A549 treated with AZD9567 at 1 μM for 4 hours (cell line): ENCODE results near the gene MROH8. TPM values are rescaled to one million over a fixed set of nuclear protein-coding genes. Genes with fewer than 3 reads are reported as not detected.

Experiments used
- total RNA-seq: library from RNA; stranded (reverse); fragments of 200-300 nt; extraction: Qiagen RNA extraction; gene quantifications from 5 replicates; pipeline ENCODE4 v1.2.3, GENCODE V29; 2022; ENCODE audit not compliant: insufficient read depth

The MROH8 gene
- 0.70 to 3.9 TPM (median 1.1 TPM) in 5 replicates for total RNA-seq

DNA sequence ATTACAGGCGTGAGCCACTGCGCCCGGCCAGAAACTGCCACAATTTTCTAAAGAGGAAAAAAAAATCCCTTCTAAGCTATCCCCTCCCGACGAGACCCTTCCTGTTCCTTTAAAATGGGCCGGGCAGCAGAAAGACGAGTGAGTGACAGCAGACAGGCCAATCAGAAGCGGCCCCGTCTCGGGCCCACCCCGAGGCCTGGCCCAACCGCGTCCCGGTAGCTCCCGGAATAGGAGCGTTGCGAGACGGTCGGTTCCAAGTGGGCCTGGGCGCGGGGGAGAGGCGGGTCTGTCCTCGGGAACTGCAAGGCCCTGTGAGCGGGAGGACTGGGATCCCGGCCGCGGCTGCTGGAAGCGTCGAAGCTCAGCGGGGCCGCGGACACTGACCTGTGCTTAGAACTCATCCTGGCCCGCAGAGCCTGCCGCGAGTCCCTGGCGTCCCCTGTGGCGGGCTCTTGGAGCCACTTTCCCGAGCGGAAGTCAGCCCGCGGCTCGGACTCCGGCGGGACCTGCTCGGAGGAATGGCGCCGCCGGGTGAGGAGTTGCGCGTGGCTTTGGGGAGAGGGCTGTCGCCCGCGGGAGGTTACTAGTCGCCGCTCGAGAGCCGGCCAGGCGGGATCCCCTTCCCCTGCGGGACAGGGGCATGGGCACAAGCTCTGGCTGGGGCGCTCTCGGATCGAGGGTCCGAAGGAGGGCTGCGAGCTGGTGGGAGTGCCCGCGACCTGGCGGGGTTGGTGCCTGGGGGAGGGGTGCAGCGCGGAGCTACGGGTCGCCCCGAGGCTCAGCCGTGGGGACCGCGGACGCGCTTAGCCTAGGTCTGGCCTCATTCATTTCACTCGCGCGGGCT lies at the start of gene MROH8, which contains the start of gene RPN2:
TSS of gene MROH8 (minus strand) at position 710 of the 844 bp plus-strand sequence.
TSS of gene RPN2 (plus strand) at position 492 of the 844 bp plus-strand sequence. CDS start at position 519, 27 bp downstream.

DNA sequence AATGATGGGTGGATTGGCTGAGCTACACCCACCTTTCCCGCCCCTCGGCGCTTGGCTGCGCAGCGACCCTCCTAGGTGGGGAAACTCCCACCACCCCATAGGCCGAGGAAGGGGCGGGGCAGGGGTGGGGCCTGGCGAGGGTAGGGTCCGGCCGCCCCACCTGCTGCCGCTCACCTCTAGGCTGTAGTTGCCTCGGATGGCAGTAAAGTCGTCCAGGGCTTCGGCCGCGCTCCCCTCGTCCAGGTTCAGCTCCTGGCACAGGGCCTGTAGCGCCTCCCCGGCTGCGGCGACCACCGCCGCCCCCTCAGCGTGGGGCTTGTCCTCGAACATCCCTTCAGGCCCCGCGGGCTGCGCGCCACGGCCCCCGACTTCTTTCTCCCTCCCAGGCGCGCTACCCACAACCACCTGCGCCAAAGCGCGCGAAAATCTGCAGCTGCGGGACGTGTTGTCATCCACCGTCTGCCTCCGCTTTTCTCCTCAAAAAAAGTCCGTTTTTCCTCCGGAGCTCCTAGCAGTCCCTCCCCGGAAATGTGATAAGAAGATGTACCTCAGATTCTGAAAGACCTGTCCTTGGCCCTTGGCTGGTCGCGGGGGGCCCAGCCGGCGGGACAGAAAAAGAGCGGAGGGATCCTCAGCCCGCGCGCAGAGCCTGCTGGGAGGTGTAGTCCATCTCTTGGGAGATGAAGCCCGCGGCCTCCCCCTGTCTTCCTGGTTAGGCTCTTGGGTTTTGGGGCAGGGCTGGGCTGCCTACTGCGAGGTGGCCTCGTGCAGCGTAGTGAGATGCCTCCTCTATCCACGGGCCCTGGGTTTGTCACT lies 83.5 kb downstream of the MROH8 start, which contains the start of gene RBL1:
TSS of gene RBL1 (minus strand) at position 399 of the 816 bp plus-strand sequence. CDS start at position 330, 69 bp downstream.

Other genes starting within 250 kb of the MROH8 start
- gene SAMHD1, start 227.8 kb downstream of the MROH8 start, total RNA-seq, result 7.9 to 9.7 TPM (median 8.3 TPM) in 5 replicates
- gene RBL1, start 83.6 kb downstream of the MROH8 start, total RNA-seq, result 7.9 to 14.2 TPM (median 10.4 TPM) in 5 replicates
- gene RPN2, start 218 bp downstream of the MROH8 start, total RNA-seq, result 249 to 273 TPM (median 266 TPM) in 5 replicates
- gene GHRH, start 82.3 kb upstream of the MROH8 start, total RNA-seq, result not detected in 5 replicates
- 76.0 to 96.6 TPM (median 90.6 TPM) in 5 replicates for gene MANBAL, start 110.1 kb upstream of the MROH8 start, total RNA-seq
- 111 to 127 TPM (median 122 TPM) in 5 replicates for gene SRC, start 166.6 kb upstream of the MROH8 start, total RNA-seq